ENCODE data around the gene NBPF15.
"Not testable (repeated sequence)": the region's sequence is repeated elsewhere in the genome, so short reads cannot be mapped to it uniquely, and the experiment has no call there.

The NBPF15 gene

GRCh38 chr1:144461136-144461759, at the start of gene NBPF15:
Gene NBPF15, minus strand, starts transcription at chr1:144461669. Its CDS starts 21,666 bp downstream, at chr1:144440003.
- not testable (repeated sequence) for DNase-seq

- DNase-seq, result not testable (repeated sequence)
Observed at GRCh38 chr1:144496429-144496828, 35.0 kb upstream of the NBPF15 start.

GRCh38 chr1:144494130-144494529, 32.7 kb upstream of the NBPF15 start:
- DNase-seq, result not testable (repeated sequence)

- not testable (repeated sequence) for DNase-seq
Observed at GRCh38 chr1:144490394-144490793, 28.9 kb upstream of the NBPF15 start.

GRCh38 chr1:144487002-144487401, 25.5 kb upstream of the NBPF15 start:
- DNase-seq, result not testable (repeated sequence)

- not testable (repeated sequence) for DNase-seq
Observed at GRCh38 chr1:144485048-144485993, 23.9 kb upstream of the NBPF15 start.

- not testable (repeated sequence) for DNase-seq
Observed at GRCh38 chr1:144473897-144474296, 12.4 kb upstream of the NBPF15 start.

- DNase-seq, result not testable (repeated sequence)
Observed at GRCh38 chr1:144471434-144471833, 10.0 kb upstream of the NBPF15 start.

- not testable (repeated sequence) for DNase-seq
Observed at GRCh38 chr1:144461778-144462177, 309 bp upstream of the NBPF15 start.

- not testable (repeated sequence) for DNase-seq
Observed at GRCh38 chr1:144460686-144461085, 783 bp downstream of the NBPF15 start.

GRCh38 chr1:144442402-144442801, 19.1 kb downstream of the NBPF15 start:
- DNase-seq, result not testable (repeated sequence)

- DNase-seq, result not testable (repeated sequence)
Observed at GRCh38 chr1:144439737-144440136, 21.7 kb downstream of the NBPF15 start.

GRCh38 chr1:144418891-144419694, 42.4 kb downstream of the NBPF15 start:
- not testable (repeated sequence) for DNase-seq

GRCh38 chr1:144413404-144414118, 47.9 kb downstream of the NBPF15 start:
- DNase-seq, result not testable (repeated sequence)

- DNase-seq, result not testable (repeated sequence)
Observed at GRCh38 chr1:144412491-144413403, 48.7 kb downstream of the NBPF15 start.

- DNase-seq, result not testable (repeated sequence)
Observed at GRCh38 chr1:144412068-144412471, 49.4 kb downstream of the NBPF15 start.

GRCh38 chr1:144402807-144403206, 58.7 kb downstream of the NBPF15 start:
- not testable (repeated sequence) for DNase-seq

- not testable (repeated sequence) for DNase-seq
Observed at GRCh38 chr1:144371651-144372050, 89.8 kb downstream of the NBPF15 start.
